ENCODE results near the gene HLA-B. TPM values are rescaled to one million over a fixed set of nuclear protein-coding genes. Genes with fewer than 3 reads are reported as not detected.

The HLA-B gene
- total RNA-seq, 1 experiment from 2014 or later, result 41.9 TPM

GRCh38 chr6:31363811-31364210 is 6.8 kb upstream of the HLA-B start:
- Histone ChIP-seq H3K4me3 (ENCODE audit: low read depth, low read length) (no peak overlapping the region), H3K9me3 (no peaks in the 10 kb centered on the region), H3K4me1 (no peaks in the 10 kb centered on the region), H3K27me3 (replicated peaks; ENCODE audit: control insufficient read depth, insufficient read depth, low read length) (peaks cover 1% of the 10 kb centered on the region; the same call in 1 of the 2 replicates), H3K36me3 (ENCODE audit: control insufficient read depth, insufficient read depth, low read length) (no peaks in the 10 kb centered on the region)
- Mint-ChIP-seq H3K9me3 (ENCODE audit: unreplicated experiment) (no peaks in the 10 kb centered on the region), H3K36me3 (ENCODE audit: insufficient read depth, unreplicated experiment) (no peaks in the 10 kb centered on the region), H3K4me3 (ENCODE audit: unreplicated experiment) (no peak overlapping the region), H3K27ac (ENCODE audit: unreplicated experiment) (no peak overlapping the region), H3K4me1 (ENCODE audit: low read depth, unreplicated experiment) (no peaks in the 10 kb centered on the region), H3K27me3 (ENCODE audit: insufficient read depth, unreplicated experiment) (peaks cover 39% of the 10 kb centered on the region)
- ChIA-PET CTCF (no interaction called here), POLR2A (no interaction called here)
- DNase-seq, result no peak
- no peak for TF ChIP-seq CTCF (IDR thresholded peaks at IDR 0.05; ENCODE audit: insufficient read depth in 1 of 2, low read depth in 1 of 2, low read length in 1 of 2, severe bottlenecking in 1 of 2, unreplicated experiment in 1 of 2)
- intact Hi-C loops (cut with micrococcal nuclease; ENCODE audit: unreplicated experiment), result no loop called here
- BruUV-seq (replicated peaks), result no TSS peak

- no peaks in the 10 kb centered on the region for H3K36me3 ChIP-seq (ENCODE audit: control insufficient read depth, insufficient read depth, low read length)
- Mint-ChIP-seq H3K27me3 (ENCODE audit: insufficient read depth, unreplicated experiment) (peaks cover 41% of the 10 kb centered on the region), H3K27ac (ENCODE audit: unreplicated experiment) (no peak overlapping the region), H3K4me3 (ENCODE audit: unreplicated experiment) (no peak overlapping the region), H3K9me3 (ENCODE audit: unreplicated experiment) (no peaks in the 10 kb centered on the region), H3K36me3 (ENCODE audit: insufficient read depth, unreplicated experiment) (no peaks in the 10 kb centered on the region), H3K4me1 (ENCODE audit: low read depth, unreplicated experiment) (no peaks in the 10 kb centered on the region)
- CTCF ChIA-PET, result interaction anchor here (0.6 kb wide), 1 partner anchor 226 kb away, joined by 3 read pairs; no protein-coding TSS in a partner anchor
- BruUV-seq (replicated peaks), result no TSS peak
- H3K4me3 ChIP-seq (ENCODE audit: low read depth, low read length), result no peak overlapping the region
- intact Hi-C loops (cut with micrococcal nuclease; ENCODE audit: unreplicated experiment), result no loop called here
- H3K9me3 ChIP-seq, result no peaks in the 10 kb centered on the region
- DNase-seq, result no peak
- H3K4me1 ChIP-seq, result no peaks in the 10 kb centered on the region
- peaks cover 1% of the 10 kb centered on the region; the same call in 1 of the 2 replicates for H3K27me3 ChIP-seq (replicated peaks; ENCODE audit: control insufficient read depth, insufficient read depth, low read length)
- no peak for TF ChIP-seq CTCF (IDR thresholded peaks at IDR 0.05; ENCODE audit: insufficient read depth in 1 of 2, low read depth in 1 of 2, low read length in 1 of 2, severe bottlenecking in 1 of 2, unreplicated experiment in 1 of 2)
- POLR2A ChIA-PET, result no interaction called here
These were observed 5.8 kb upstream of the HLA-B start for GRCh38 chr6:31362751-31363150.

GRCh38 chr6:31359581-31359980 is 2.6 kb upstream of the HLA-B start:
- intact Hi-C loops (cut with micrococcal nuclease; ENCODE audit: unreplicated experiment), result loop anchor here (10.0 kb wide), 1 partner anchor 85 kb away; the partner anchor contains the start of gene HLA-C
- H3K27me3 Mint-ChIP-seq (ENCODE audit: insufficient read depth, unreplicated experiment), result peaks cover 34% of the 10 kb centered on the region

More at GRCh38 chr6:31359581-31359980, 2.6 kb upstream of the HLA-B start:
- TF ChIP-seq CTCF (IDR thresholded peaks at IDR 0.05; ENCODE audit: insufficient read depth in 1 of 2, low read depth in 1 of 2, low read length in 1 of 2, severe bottlenecking in 1 of 2, unreplicated experiment in 1 of 2), result no peak
- no peaks in the 10 kb centered on the region for H3K36me3 ChIP-seq (ENCODE audit: control insufficient read depth, insufficient read depth, low read length)
- H3K4me3 ChIP-seq (ENCODE audit: low read depth, low read length), result no peak overlapping the region
- DNase-seq, result no peak
- Mint-ChIP-seq H3K4me3 (ENCODE audit: unreplicated experiment) (no peak overlapping the region), H3K4me1 (ENCODE audit: low read depth, unreplicated experiment) (no peaks in the 10 kb centered on the region), H3K9me3 (ENCODE audit: unreplicated experiment) (no peaks in the 10 kb centered on the region), H3K27ac (ENCODE audit: unreplicated experiment) (no peak overlapping the region), H3K36me3 (ENCODE audit: insufficient read depth, unreplicated experiment) (no peaks in the 10 kb centered on the region)
- CTCF ChIA-PET, result no interaction called here
- H3K9me3 ChIP-seq, result no peaks in the 10 kb centered on the region
- POLR2A ChIA-PET, result no interaction called here
- no peaks in the 10 kb centered on the region; the same call in 1 of the 2 replicates for H3K27me3 ChIP-seq (replicated peaks; ENCODE audit: control insufficient read depth, insufficient read depth, low read length)
- H3K4me1 ChIP-seq, result no peaks in the 10 kb centered on the region
- BruUV-seq (replicated peaks), result no TSS peak

All from Caco-2 (cell line).